Common myeloid progenitor, CD34-positive (primary cell): ENCODE results near the gene PHKG1.
"Not testable (repeated sequence)": the region's sequence is repeated elsewhere in the genome, so short reads cannot be mapped to it uniquely, and the experiment has no call there.

Experiments
- CTCF ChIA-PET: fragments of 350-600 bp; sonication (Branson Sonifier 250); formaldehyde crosslinking; loops from one replicate; lab custom pipeline; 2021; ENCODE audit warnings: antibody characterized with exemption; lab: Charles Lee
- POLR2A ChIA-PET: fragments of 350-600 bp; sonication (Branson Sonifier 250); formaldehyde crosslinking; loops from one replicate; lab custom pipeline; 2021; ENCODE audit warnings: antibody characterized with exemption; lab: Charles Lee
- DNase-seq, 3 donors: peaks; one replicate each; pipeline versions ENCODE4 v3.0.0 to v3.0.0-alpha.2; 2013
- H3K27ac ChIP-seq, 2 experiments: 1 replicate in 1 of 2; 2 replicates in 1 of 2; pipeline ENCODE4 v1.7.0; 2013; ENCODE audit warnings: inconsistent platforms in 2 of 2, low read length in 2 of 2, mild to moderate bottlenecking in 2 of 2, low read depth in 1 of 2, moderate library complexity in 1 of 2; ENCODE audit not compliant: severe bottlenecking in 2 of 2, insufficient read depth in 1 of 2, poor library complexity in 1 of 2
- H3K27me3 ChIP-seq, 5 experiments: replicated peaks in 2 of 5; 1 replicate in 3 of 5; 2 replicates in 2 of 5; pipeline versions ENCODE4 v1.6.1 to v1.7.0; 2013; ENCODE audit warnings: low read length in 4 of 5, mild to moderate bottlenecking in 2 of 5, moderate library complexity in 2 of 5, inconsistent platforms in 1 of 5; ENCODE audit not compliant: insufficient read depth in 5 of 5, control insufficient read depth in 4 of 5
- H3K36me3 ChIP-seq, 4 experiments: 1 replicate in 2 of 4; 2 replicates in 2 of 4; pipeline versions ENCODE4 v1.6.1 to v1.7.0; 2013; ENCODE audit warnings: low read length in 3 of 4, control low read depth in 1 of 4, mild to moderate bottlenecking in 1 of 4; ENCODE audit not compliant: control insufficient read depth in 4 of 4, insufficient read depth in 4 of 4
- H3K4me1 ChIP-seq, 4 experiments: 1 replicate in 3 of 4; 2 replicates in 1 of 4; pipeline versions ENCODE4 v1.6.1 to v1.7.1; 2013; ENCODE audit warnings: low read length in 3 of 4, mild to moderate bottlenecking in 3 of 4, control low read depth in 1 of 4, inconsistent platforms in 1 of 4, moderate library complexity in 1 of 4; ENCODE audit not compliant: control insufficient read depth in 4 of 4, insufficient read depth in 4 of 4; ENCODE audit errors: control extremely low read depth in 1 of 4
- H3K4me3 ChIP-seq, 7 experiments: 1 replicate in 4 of 7; 2 replicates in 3 of 7; pipeline versions ENCODE4 v1.5.1 to v1.7.0; 2013; ENCODE audit warnings: mild to moderate bottlenecking in 7 of 7, low read length in 6 of 7, moderate library complexity in 6 of 7, inconsistent platforms in 2 of 7, low read depth in 2 of 7, control low read depth in 1 of 7; ENCODE audit not compliant: insufficient read depth in 4 of 7, control insufficient read depth in 1 of 7; ENCODE audit errors: extremely low read depth in 1 of 7
- H3K9me3 ChIP-seq, 5 experiments: 1 replicate in 4 of 5; 2 replicates in 1 of 5; pipeline versions ENCODE4 v1.6.1 to v1.7.1; 2013; ENCODE audit warnings: low read length in 4 of 5, mild to moderate bottlenecking in 2 of 5, inconsistent platforms in 1 of 5, low read depth in 1 of 5, moderate library complexity in 1 of 5; ENCODE audit not compliant: control insufficient read depth in 4 of 5, insufficient read depth in 2 of 5; ENCODE audit errors: control extremely low read depth in 1 of 5
- WGBS: methylation state at CpG from one replicate; pipeline ENCODE4 v1.1.5; 2013; ENCODE audit not compliant: insufficient coverage; 5-methylcytosine and 5-hydroxymethylcytosine counted together

PHKG1 gene

DNA sequence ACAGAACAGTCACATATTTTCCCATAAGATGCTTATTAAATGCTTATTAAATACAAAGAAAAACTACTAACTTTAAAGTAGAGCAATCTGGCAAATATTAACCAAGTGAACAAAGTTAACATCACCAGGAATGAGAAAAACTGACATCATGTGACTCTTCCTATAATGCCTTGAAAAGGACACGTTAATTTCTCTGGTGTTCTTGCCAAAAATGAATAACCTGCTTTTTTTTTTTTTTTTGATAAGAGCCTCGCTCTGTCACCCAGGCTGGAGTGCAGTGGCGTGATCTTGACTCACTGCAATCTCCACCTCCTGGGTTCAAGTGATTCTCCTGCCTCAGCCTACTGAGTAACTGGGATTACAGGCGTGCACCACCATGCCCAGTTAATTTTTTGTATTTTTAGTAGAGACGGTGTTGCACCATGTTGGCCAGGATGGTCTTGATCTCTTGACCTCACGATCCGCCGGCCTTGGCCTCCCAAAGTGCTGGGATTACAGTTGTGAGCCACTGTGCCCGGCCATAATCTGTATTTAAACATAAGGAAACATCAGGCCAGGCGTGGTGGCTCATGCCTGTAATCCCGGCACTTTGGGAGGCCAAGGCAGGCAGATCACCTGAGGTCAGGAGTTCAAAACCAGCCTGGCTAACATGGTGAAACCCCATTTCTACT is 45.2 kb downstream of the PHKG1 start:
- not testable (repeated sequence) for H3K36me3 ChIP-seq, DNase-seq, H3K4me3 ChIP-seq, H3K9me3 ChIP-seq, H3K27me3 ChIP-seq
- Histone ChIP-seq H3K27ac (peak overlapping the region in 1 of 2 experiments; percentile 25), H3K4me1 (peaks cover 5 to 22% (median 17%) of the 10 kb centered on the region in 4 experiments)
- WGBS: 95% methylated on average over 9 of the region's 11 CpGs
- CTCF ChIA-PET: interaction anchor here (0.7 kb wide), 1 partner anchor 1418 kb away, joined by 5 read pairs; no protein-coding TSS in a partner anchor
- POLR2A ChIA-PET: interaction anchor here (0.6 kb wide), 1 partner anchor 599 kb away, joined by 4 read pairs; no protein-coding TSS in a partner anchor

DNA sequence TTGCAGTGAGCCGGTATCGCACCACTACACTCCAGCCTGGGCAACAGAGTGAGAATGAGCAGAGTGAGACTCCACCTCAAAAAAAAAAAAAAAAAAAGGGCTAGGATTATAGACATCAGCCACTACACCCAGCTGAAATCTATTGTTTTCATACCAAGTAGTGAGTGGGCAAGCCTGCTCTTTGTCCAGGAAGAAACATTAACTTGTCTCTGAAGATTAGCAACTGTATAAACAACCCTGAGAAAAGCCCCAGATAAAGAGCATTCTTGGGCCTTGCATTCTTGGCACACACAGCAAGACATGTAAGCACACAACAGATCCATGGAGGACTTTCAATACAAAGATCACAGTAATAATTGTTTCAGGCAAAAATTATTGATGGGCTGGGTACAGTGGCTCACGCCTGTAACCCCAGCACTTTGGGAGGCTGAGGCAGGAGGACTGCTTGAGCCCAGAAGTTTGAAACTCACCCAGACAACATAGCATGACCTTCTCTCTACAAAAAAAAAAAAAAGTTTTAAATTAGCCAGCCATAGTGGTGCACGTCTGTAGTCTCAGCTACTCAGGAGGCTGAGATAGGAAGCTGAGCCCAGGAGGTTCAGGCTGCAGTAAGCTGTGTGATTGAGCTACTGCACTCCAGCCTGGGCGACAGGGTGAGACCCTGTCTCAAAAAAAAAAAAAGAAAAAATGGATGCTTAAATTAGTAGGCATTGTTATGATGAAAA is 45.9 kb downstream of the PHKG1 start:
- no peaks in the 10 kb centered on the region for H3K27me3 ChIP-seq
- POLR2A ChIA-PET: interaction anchor here (0.6 kb wide), 1 partner anchor 599 kb away, joined by 4 read pairs; no protein-coding TSS in a partner anchor
- WGBS: 91% methylated on average over 1 of the region's 5 CpGs
- H3K36me3 ChIP-seq: peaks cover 0 to 10% (median 4%) of the 10 kb centered on the region in 4 experiments
- no peaks in the 10 kb centered on the region for H3K9me3 ChIP-seq
- no peak overlapping the region for H3K4me3 ChIP-seq
- peak overlapping the region in 1 of 2 experiments; percentile 25 for H3K27ac ChIP-seq
- CTCF ChIA-PET: interaction anchor here (0.6 to 0.8 kb wide), 3 partner anchors 13 to 1417 kb away, joined by 3 to 5 read pairs (median 3); no protein-coding TSS in a partner anchor
- peak in 1 of 3 donors; percentile 22 for DNase-seq
- H3K4me1 ChIP-seq: peaks cover 5 to 16% (median 11%) of the 10 kb centered on the region in 4 experiments

- H3K36me3 ChIP-seq, H3K27me3 ChIP-seq, DNase-seq, H3K9me3 ChIP-seq, CTCF ChIA-PET, H3K27ac ChIP-seq, POLR2A ChIA-PET, H3K4me3 ChIP-seq: not testable (repeated sequence)
- peaks cover 2 to 12% (median 8%) of the 10 kb centered on the region in 4 experiments for H3K4me1 ChIP-seq
- WGBS: 100% methylated on average over 1 of the region's 2 CpGs
Observed at GRCh38 chr7:56045758-56046157, 47.0 kb downstream of the PHKG1 start.

- WGBS: 89% methylated on average over 3 of the region's 3 CpGs
- Histone ChIP-seq H3K4me1 (no peaks in the 10 kb centered on the region), H3K4me3 (no peak overlapping the region), H3K27ac (no peak overlapping the region), H3K9me3 (no peaks in the 10 kb centered on the region), H3K27me3 (no peaks in the 10 kb centered on the region), H3K36me3 (peaks cover 0 to 12% (median 7%) of the 10 kb centered on the region in 4 experiments)
- ChIA-PET CTCF (interaction anchor here (0.8 kb wide), 1 partner anchor 12 kb away, joined by 4 read pairs; no protein-coding TSS in a partner anchor), POLR2A (no interaction called here)
- no peak for DNase-seq
Observed at GRCh38 chr7:56040730-56041129, 52.0 kb downstream of the PHKG1 start.

GRCh38 chr7:56033671-56034432 is 58.9 kb downstream of the PHKG1 start:
- no peak overlapping the region for H3K27ac ChIP-seq
- H3K27me3 ChIP-seq: no peaks in the 10 kb centered on the region
- 2% methylated on average over 25 of the region's 27 CpGs for WGBS
- CTCF ChIA-PET: interaction anchor here (0.7 to 2.4 kb wide), 8 partner anchors 8 to 39 kb away, joined by 3 to 13 read pairs (median 4); partner anchors contain the start of genes CCT6A and PSPH
- no peaks in the 10 kb centered on the region for H3K9me3 ChIP-seq
- H3K4me3 ChIP-seq: peak overlapping the region; percentile 49 to 89 (median 74)
- peak; percentile 77 to 90 (median 84) for DNase-seq
- H3K36me3 ChIP-seq: peaks cover 0 to 17% (median 4%) of the 10 kb centered on the region in 4 experiments
- H3K4me1 ChIP-seq: peaks cover 0 to 13% (median 9%) of the 10 kb centered on the region in 4 experiments
- POLR2A ChIA-PET: interaction anchor here (0.5 to 1.2 kb wide), 2 partner anchors 17 to 32 kb away, joined by 3 read pairs; partner anchors contain the start of genes CCT6A and PSPH

- POLR2A ChIA-PET, H3K4me3 ChIP-seq, H3K27ac ChIP-seq, H3K9me3 ChIP-seq, DNase-seq, H3K27me3 ChIP-seq: not testable (repeated sequence)
- CTCF ChIA-PET: interaction anchor here (2.1 to 2.4 kb wide), 3 partner anchors 18 to 41 kb away, joined by 7 to 13 read pairs (median 9); partner anchors contain the start of genes CCT6A and PSPH
- H3K4me1 ChIP-seq: peaks cover 0 to 13% (median 9%) of the 10 kb centered on the region in 4 experiments
- WGBS: 100% methylated on average over 5 of the region's 7 CpGs
- H3K36me3 ChIP-seq: peaks cover 0 to 17% (median 5%) of the 10 kb centered on the region in 4 experiments
Observed at GRCh38 chr7:56032578-56032977, 60.2 kb downstream of the PHKG1 start.
